ENCODE data around the gene DGKD.

Gene DGKD

DNA sequence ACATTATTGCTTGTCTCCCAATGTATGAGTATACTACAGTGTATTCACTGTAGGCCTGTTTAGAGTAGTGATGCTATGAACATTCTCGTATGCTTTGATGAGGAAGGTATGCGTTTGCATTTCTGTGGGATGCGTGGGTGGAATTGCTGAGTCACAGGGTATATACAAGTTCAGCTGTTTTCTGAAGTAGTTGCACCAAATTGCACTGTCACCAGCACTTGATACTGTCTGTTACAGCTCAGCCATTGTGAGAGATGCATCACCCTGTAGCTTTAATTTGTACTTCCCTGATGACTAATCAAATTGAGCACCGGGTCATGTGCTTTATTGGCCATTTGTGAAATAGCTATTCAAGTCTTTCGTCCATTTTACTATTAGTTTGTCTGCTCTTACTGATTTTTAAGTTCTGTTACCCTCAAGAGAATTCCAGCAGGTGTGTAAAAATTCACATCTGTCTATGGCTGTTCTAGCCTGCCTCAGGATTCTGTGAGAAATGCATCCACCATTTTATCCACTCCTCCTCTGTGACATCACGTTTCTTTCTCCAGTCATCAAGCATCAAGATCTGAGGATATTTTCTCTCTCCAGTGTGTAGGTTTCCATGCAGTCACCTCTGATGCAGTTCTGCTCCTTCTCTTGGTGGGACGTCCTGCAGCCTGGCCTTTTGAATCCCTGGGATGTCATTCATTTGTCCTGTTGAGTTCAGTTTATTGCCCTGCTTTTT, 72.5 kb downstream of the DGKD start:
- no peaks in the 10 kb centered on the region for H3K4me1 ChIP-seq (ENCODE audit: low read depth, poor library complexity, severe bottlenecking)
- H4K20me1 ChIP-seq (ENCODE audit: insufficient read depth), result no peaks in the 10 kb centered on the region
- no peak overlapping the region for H3K4me2 ChIP-seq
- no peaks in the 10 kb centered on the region for H3K27me3 ChIP-seq (ENCODE audit: insufficient read depth, low read depth)
- H3K36me3 ChIP-seq (ENCODE audit: insufficient read depth), result no peaks in the 10 kb centered on the region
- H3K79me2 ChIP-seq (ENCODE audit: insufficient read depth, low read depth), result no peaks in the 10 kb centered on the region
- H3K27ac ChIP-seq, result no peak overlapping the region
- H3K9ac ChIP-seq, result no peak overlapping the region
- H3K4me3 ChIP-seq (IDR thresholded peaks at IDR 0.05; ENCODE audit: insufficient read depth, low read depth, low read length), result no peak overlapping the region
- no peak overlapping the region for H2AFZ ChIP-seq (ENCODE audit: low read depth)
- TF ChIP-seq, protein P1, sequence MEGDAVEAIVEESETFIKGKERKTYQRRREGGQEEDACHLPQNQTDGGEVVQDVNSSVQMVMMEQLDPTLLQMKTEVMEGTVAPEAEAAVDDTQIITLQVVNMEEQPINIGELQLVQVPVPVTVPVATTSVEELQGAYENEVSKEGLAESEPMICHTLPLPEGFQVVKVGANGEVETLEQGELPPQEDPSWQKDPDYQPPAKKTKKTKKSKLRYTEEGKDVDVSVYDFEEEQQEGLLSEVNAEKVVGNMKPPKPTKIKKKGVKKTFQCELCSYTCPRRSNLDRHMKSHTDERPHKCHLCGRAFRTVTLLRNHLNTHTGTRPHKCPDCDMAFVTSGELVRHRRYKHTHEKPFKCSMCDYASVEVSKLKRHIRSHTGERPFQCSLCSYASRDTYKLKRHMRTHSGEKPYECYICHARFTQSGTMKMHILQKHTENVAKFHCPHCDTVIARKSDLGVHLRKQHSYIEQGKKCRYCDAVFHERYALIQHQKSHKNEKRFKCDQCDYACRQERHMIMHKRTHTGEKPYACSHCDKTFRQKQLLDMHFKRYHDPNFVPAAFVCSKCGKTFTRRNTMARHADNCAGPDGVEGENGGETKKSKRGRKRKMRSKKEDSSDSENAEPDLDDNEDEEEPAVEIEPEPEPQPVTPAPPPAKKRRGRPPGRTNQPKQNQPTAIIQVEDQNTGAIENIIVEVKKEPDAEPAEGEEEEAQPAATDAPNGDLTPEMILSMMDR (conservative IDR thresholded peaks at IDR 0.05; ENCODE audit: low read depth, low read length), result no peak

DNA sequence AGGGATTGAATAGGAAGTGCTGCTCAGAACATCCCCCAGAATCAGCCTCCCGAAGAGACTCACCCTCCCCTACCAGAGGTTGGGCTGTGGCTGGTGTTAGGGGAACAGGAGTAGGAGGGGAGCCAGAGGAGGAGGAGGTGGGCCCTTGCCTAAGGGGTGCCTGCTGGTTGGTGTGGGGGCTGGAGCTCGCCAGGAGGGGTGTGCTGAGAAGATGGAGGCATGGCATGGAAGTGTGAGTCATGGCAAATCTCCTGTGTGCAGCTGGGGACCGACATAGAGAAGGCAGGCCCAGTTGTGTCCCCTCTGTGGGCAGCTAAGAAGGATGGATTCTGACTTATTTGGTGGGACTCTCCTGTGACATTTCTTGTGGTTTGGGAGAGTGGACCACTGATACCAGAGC, 73.7 kb downstream of the DGKD start:
- TF ChIP-seq, protein P1 (conservative IDR thresholded peaks at IDR 0.05; ENCODE audit: low read depth, low read length), result no peak
- no peaks in the 10 kb centered on the region for H3K79me2 ChIP-seq (ENCODE audit: insufficient read depth, low read depth)
- H3K9ac ChIP-seq, result no peak overlapping the region
- H2AFZ ChIP-seq (ENCODE audit: low read depth), result no peak overlapping the region
- H3K36me3 ChIP-seq (ENCODE audit: insufficient read depth), result no peaks in the 10 kb centered on the region
- no peak overlapping the region for H3K4me2 ChIP-seq
- no peaks in the 10 kb centered on the region for H3K4me1 ChIP-seq (ENCODE audit: low read depth, poor library complexity, severe bottlenecking)
- H4K20me1 ChIP-seq (ENCODE audit: insufficient read depth), result no peaks in the 10 kb centered on the region
- no peaks in the 10 kb centered on the region for H3K27me3 ChIP-seq (ENCODE audit: insufficient read depth, low read depth)
- no peak overlapping the region for H3K4me3 ChIP-seq (IDR thresholded peaks at IDR 0.05; ENCODE audit: insufficient read depth, low read depth, low read length)
- no peak overlapping the region for H3K27ac ChIP-seq

DNA sequence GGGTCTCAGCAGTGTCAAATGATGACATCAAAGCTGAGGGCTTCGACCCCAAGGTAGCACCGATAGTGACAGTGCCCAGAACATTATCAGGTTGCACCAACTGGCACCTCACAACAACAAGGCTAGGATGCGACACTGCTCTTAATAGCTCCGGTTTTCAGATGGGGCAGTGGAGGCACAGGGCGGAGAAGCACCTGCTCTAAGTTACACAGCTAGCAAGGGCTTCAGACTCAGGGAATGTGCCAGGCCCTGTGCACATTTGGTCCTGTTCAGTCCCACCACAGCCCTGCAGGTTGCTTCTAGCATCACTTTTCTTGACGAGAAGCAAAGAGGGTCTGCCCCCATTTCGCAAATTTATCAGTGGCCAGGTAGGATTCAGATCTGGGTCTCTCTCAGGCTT, 74.1 kb downstream of the DGKD start:
- Histone ChIP-seq H3K27ac (no peak overlapping the region), H3K36me3 (ENCODE audit: insufficient read depth) (no peaks in the 10 kb centered on the region), H3K4me3 (IDR thresholded peaks at IDR 0.05; ENCODE audit: insufficient read depth, low read depth, low read length) (no peak overlapping the region), H3K4me1 (ENCODE audit: low read depth, poor library complexity, severe bottlenecking) (no peaks in the 10 kb centered on the region), H4K20me1 (ENCODE audit: insufficient read depth) (no peaks in the 10 kb centered on the region), H3K4me2 (no peak overlapping the region), H3K79me2 (ENCODE audit: insufficient read depth, low read depth) (no peaks in the 10 kb centered on the region), H3K27me3 (ENCODE audit: insufficient read depth, low read depth) (no peaks in the 10 kb centered on the region), H2AFZ (ENCODE audit: low read depth) (no peak overlapping the region), H3K9ac (no peak overlapping the region)
- TF ChIP-seq, protein P1 (conservative IDR thresholded peaks at IDR 0.05; ENCODE audit: low read depth, low read length), result no peak

DNA sequence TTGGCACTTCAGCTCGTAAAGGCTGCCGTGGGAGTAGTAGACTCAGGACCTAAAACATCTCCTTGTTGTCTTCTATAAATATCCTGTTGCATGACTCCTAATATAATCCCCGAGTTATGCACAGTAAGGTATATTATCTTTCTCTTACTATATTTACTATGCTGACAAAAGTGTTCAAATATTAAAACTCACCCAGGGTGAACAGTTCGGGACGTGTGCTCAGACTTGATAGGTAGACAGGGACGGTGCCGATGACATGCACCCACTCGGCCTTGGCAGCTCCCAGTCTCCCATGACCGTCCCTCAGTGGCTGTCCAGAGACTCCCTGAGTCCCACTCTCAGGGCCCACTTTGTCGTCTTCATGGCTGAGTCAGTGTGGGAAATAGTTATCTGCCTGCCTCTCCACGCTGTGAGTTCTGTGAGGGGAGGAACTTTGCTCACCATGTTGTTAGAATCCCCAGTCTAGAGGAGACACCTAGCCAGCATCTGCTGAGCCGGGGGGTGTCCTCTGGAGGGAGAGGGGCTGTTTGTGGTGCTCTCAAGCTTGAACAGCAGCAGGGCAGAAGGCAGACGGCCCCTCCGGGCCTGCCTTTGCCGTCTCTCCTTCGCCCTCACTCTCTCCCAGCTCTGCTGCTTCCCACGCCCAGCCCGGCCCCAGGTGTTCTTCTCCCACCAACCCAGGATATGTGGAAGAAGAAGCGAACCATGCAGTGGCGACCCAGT, 75.0 kb downstream of the DGKD start:
- Histone ChIP-seq H3K27ac (no peak overlapping the region), H3K4me2 (no peak overlapping the region), H3K36me3 (ENCODE audit: insufficient read depth) (no peaks in the 10 kb centered on the region), H3K4me1 (ENCODE audit: low read depth, poor library complexity, severe bottlenecking) (no peaks in the 10 kb centered on the region), H3K27me3 (ENCODE audit: insufficient read depth, low read depth) (no peaks in the 10 kb centered on the region), H3K4me3 (IDR thresholded peaks at IDR 0.05; ENCODE audit: insufficient read depth, low read depth, low read length) (no peak overlapping the region), H3K79me2 (ENCODE audit: insufficient read depth, low read depth) (no peaks in the 10 kb centered on the region), H3K9ac (no peak overlapping the region), H2AFZ (ENCODE audit: low read depth) (no peak overlapping the region), H4K20me1 (ENCODE audit: insufficient read depth) (no peaks in the 10 kb centered on the region)
- TF ChIP-seq, protein P1 (conservative IDR thresholded peaks at IDR 0.05; ENCODE audit: low read depth, low read length), result no peak

Data from KMS-11 (cell line).